Uterus (tissue), 4 donors: ENCODE data around the gene ACY1. TPM values are rescaled to one million over a fixed set of nuclear protein-coding genes. Genes with fewer than 3 reads are reported as not detected.

Experiments
- DNase-seq, 2 donors: peaks; one replicate each; pipeline ENCODE4 v3.0.0-alpha.2; 2019 to 2020
- H3K27ac ChIP-seq, 2 donors: fragments of 200-600 bp; sonication (generic); 1 replicate in 1 of 2; 2 replicates in 1 of 2; pipeline ENCODE4 v1.5.1; 2016 to 2018
- H3K27me3 ChIP-seq, 2 donors: fragments of 200-600 bp; sonication (generic); one replicate each; pipeline ENCODE4 v1.5.1; 2018 to 2019; ENCODE audit warnings: control low read depth in 1 of 2
- H3K36me3 ChIP-seq, 2 donors: fragments of 200-600 bp; sonication (generic); one replicate each; pipeline ENCODE4 v1.5.1; 2019; ENCODE audit warnings: control low read depth in 1 of 2
- H3K4me1 ChIP-seq, 2 donors: fragments of 200-600 bp; sonication (generic); one replicate each; pipeline ENCODE4 v1.5.1; 2018 to 2019; ENCODE audit warnings: control low read depth in 1 of 2
- H3K4me3 ChIP-seq, 2 donors: fragments of 200-600 bp; sonication (generic); 1 replicate in 1 of 2; 2 replicates in 1 of 2; pipeline ENCODE4 v1.5.1; 2018 to 2019; ENCODE audit warnings: mild to moderate bottlenecking in 1 of 2
- H3K9me3 ChIP-seq, 2 donors: fragments of 200-600 bp; sonication (generic); one replicate each; pipeline ENCODE4 v1.5.1; 2019; ENCODE audit warnings: control low read depth in 1 of 2
- POLR2A ChIP-seq, 2 donors: fragments of 450-650 bp; IDR thresholded peaks; one replicate each; pipeline ENCODE4 v1.6.1; 2016; ENCODE audit warnings: antibody characterized with exemption in 2 of 2, mild to moderate bottlenecking in 1 of 2, moderate library complexity in 1 of 2
- intact Hi-C: fragments of 100-400 bp; cut with DNase I; formaldehyde crosslinking; loops from one replicate; pipeline ENCODE4 v1.15.1; 2023; ENCODE audit warnings: low total_unique reads
- total RNA-seq, 4 donors: library from RNA; depleted of rRNA in 3 of 4; stranded (reverse); fragments of >200 nt in 3 of 4; gene quantifications; one replicate each; pipeline versions ENCODE4 v1.1.0 to v1.2.4, GENCODE V29; 2014 to 2023
- TF ChIP-seq, protein P1 (sequence below), 4 experiments: fragments of 200-600 bp in 2 of 4; fragments of 450-650 bp in 2 of 4; sonication (generic) in 2 of 4; IDR thresholded peaks; one replicate each; pipeline ENCODE4 v1.5.1; 2016 to 2019; ENCODE audit warnings: antibody characterized with exemption in 4 of 4, mild to moderate bottlenecking in 2 of 4, moderate library complexity in 1 of 4
- donor health status: DM: yes; HTN: yes; CAD: no.

The ACY1 gene
- total RNA-seq, 4 donors from 2014 or later: 1.3 to 19.0 (median 12.4) TPM; not detected in 1

DNA sequence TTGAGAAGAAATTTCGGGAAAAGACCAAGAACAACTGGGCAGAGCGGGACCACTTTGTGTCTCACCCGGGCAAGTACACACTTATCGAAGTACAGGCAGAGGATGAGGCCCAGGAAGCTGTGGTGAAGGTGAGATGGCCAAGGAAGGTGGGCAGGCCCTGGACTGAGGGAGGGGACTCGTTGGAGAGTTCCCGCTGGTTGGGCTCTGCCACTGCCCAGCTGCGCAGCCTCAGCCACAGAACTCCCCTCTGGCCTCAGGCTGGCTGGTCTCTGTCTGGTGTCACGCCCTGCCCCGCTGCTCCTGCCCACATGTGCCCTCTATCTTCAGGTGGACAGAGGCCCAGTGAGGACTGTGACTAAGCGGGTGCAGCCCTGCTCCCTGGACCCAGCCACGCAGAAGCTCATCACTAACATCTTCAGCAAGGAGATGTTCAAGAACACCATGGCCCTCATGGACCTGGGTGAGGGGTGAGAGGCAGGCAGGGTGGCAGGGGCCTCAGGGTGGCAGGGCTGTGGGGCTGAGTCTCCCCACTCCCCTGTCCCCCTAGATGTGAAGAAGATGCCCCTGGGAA, 38.8 kb upstream of the ACY1 start:
- Histone ChIP-seq H3K9me3 (no peaks in the 10 kb centered on the region), H3K4me1 (peaks cover 0 to 6% of the 10 kb centered on the region in 2 donors), H3K27ac (no peak overlapping the region), H3K4me3 (no peak overlapping the region), H3K27me3 (no peaks in the 10 kb centered on the region), H3K36me3 (no peaks in the 10 kb centered on the region)
- TF ChIP-seq POLR2A (IDR thresholded peaks at IDR 0.05): no peak
- TF ChIP-seq, protein P1, sequence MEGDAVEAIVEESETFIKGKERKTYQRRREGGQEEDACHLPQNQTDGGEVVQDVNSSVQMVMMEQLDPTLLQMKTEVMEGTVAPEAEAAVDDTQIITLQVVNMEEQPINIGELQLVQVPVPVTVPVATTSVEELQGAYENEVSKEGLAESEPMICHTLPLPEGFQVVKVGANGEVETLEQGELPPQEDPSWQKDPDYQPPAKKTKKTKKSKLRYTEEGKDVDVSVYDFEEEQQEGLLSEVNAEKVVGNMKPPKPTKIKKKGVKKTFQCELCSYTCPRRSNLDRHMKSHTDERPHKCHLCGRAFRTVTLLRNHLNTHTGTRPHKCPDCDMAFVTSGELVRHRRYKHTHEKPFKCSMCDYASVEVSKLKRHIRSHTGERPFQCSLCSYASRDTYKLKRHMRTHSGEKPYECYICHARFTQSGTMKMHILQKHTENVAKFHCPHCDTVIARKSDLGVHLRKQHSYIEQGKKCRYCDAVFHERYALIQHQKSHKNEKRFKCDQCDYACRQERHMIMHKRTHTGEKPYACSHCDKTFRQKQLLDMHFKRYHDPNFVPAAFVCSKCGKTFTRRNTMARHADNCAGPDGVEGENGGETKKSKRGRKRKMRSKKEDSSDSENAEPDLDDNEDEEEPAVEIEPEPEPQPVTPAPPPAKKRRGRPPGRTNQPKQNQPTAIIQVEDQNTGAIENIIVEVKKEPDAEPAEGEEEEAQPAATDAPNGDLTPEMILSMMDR (IDR thresholded peaks at IDR 0.05): no peak
- DNase-seq: no peak
- intact Hi-C loops: no loop called here

DNA sequence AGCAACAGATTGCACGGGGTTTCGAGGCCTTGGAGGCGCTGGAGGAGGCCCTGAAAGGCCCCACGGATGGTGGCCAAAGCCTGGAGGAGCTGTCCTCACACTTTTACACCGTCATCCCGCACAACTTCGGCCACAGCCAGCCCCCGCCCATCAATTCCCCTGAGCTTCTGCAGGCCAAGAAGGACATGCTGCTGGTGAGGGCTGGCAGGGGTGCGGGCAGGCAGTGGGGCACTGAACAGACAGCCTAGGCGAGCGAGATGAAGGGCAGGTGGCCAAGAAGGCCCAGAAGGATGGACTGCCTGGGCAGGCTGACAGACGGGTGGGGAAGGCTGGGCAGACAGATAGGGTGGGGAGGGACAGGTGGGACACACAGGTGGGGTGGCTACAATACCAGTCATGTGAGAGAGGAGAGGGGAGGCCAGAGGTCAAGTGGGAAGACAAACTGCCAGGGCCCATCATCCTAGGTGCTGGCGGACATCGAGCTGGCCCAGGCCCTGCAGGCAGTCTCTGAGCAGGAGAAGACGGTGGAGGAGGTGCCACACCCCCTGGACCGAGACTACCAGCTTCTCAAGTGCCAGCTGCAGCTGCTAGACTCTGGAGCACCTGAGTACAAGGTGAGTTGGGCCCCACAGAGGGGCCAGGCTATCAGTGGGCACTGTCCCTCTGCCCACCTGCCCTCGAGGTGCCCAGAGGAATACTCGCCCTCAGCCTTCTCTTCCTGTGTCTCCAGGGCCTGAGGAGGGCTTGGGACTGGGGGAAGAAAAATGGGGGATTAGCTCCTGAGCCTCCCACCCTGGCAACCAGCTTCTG, 38.1 kb upstream of the ACY1 start:
- intact Hi-C loops: no loop called here
- Histone ChIP-seq H3K36me3 (no peaks in the 10 kb centered on the region), H3K27me3 (no peaks in the 10 kb centered on the region), H3K27ac (no peak overlapping the region), H3K4me3 (no peak overlapping the region), H3K9me3 (no peaks in the 10 kb centered on the region), H3K4me1 (peaks cover 0 to 6% of the 10 kb centered on the region in 2 donors)
- TF ChIP-seq, protein P1 (IDR thresholded peaks at IDR 0.05): no peak
- TF ChIP-seq POLR2A (IDR thresholded peaks at IDR 0.05): no peak
- DNase-seq: no peak

DNA sequence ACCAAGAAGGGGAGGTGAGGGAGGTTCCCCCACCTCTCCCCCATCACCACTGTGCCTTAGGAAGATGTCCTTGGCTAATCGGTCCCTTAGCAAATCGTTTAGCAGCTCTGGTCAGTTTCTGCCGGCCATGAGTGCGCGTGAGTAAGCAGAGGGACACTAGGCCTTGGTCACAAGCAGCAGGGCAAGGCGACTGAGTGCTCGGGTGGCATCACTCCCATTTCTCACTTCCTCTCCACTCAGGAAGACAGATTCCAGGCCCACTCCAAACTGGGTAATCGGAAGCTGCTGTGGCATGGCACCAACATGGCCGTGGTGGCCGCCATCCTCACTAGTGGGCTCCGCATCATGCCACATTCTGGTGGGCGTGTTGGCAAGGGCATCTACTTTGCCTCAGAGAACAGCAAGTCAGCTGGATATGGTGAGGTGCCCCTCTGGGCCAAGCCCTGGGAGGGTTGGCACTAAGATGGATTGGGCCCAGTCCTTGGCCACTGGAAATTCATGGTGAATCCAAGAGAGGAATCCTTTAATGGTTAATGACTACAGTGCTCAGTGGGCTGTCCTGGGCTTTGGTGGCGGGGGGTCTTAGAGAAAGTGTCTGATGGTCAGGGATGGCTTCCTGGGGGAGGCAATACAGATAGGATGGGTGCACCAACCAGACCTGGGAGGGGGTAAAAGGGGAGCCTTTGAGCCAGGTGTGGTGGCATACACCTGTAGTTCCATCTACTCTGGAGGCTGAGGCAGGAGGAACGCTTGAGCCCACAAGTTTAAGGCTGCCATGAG, 37.2 kb upstream of the ACY1 start:
- H3K27ac ChIP-seq: no peak overlapping the region
- H3K4me3 ChIP-seq: no peak overlapping the region
- H3K4me1 ChIP-seq: peaks cover 0 to 2% of the 10 kb centered on the region in 2 donors
- no peaks in the 10 kb centered on the region for H3K36me3 ChIP-seq
- no peak for TF ChIP-seq POLR2A (IDR thresholded peaks at IDR 0.05)
- TF ChIP-seq, protein P1 (IDR thresholded peaks at IDR 0.05): no peak
- H3K9me3 ChIP-seq: no peaks in the 10 kb centered on the region
- no peak for DNase-seq
- no peaks in the 10 kb centered on the region for H3K27me3 ChIP-seq
- intact Hi-C loops: no loop called here

DNA sequence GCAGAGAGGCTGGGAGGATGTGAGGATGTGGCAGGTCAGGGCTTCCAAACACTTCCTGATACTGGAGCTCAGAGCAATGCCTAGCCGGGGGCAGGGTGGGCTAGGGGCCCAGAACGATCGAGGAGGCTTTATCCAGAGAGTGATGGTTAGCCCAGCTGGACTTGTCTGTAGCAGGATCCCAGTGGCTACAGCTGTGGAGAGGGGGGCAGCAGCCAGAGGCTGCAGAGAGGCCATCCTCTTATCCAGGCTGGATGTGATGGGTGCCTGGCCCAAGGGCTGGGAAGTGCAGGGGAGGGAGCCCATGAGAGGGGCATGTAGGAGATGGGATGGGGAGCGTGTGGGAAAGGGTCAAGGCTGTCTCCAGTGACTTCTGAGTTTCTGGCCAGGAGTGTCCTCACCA, 36.5 kb upstream of the ACY1 start:
- DNase-seq: peak in 1 of 2 donors; percentile 11
- H3K9me3 ChIP-seq: no peaks in the 10 kb centered on the region
- H3K4me3 ChIP-seq: no peak overlapping the region
- H3K27ac ChIP-seq: no peak overlapping the region
- H3K27me3 ChIP-seq: no peaks in the 10 kb centered on the region
- no peak for TF ChIP-seq POLR2A (IDR thresholded peaks at IDR 0.05)
- TF ChIP-seq, protein P1 (IDR thresholded peaks at IDR 0.05): no peak
- H3K4me1 ChIP-seq: no peaks in the 10 kb centered on the region
- H3K36me3 ChIP-seq: no peaks in the 10 kb centered on the region
- intact Hi-C loops: no loop called here
